HG02759 (cell line): Measurements from ENCODE around the gene VTI1A.
A peak's percentile ranks its signal among the peaks of the same experiment; 100 is the strongest.
"Not testable (repeated sequence)": the region's sequence is repeated elsewhere in the genome, so short reads cannot be mapped to it uniquely, and the experiment has no call there.

Source experiments
- ATAC-seq: cut with Tn5 transposase; IDR thresholded peaks from one replicate; pipeline ENCODE4 v1.9.1; 2021; ENCODE audit warnings: mild to moderate bottlenecking, moderate library complexity; ENCODE audit not compliant: unreplicated experiment

VTI1A gene

DNA sequence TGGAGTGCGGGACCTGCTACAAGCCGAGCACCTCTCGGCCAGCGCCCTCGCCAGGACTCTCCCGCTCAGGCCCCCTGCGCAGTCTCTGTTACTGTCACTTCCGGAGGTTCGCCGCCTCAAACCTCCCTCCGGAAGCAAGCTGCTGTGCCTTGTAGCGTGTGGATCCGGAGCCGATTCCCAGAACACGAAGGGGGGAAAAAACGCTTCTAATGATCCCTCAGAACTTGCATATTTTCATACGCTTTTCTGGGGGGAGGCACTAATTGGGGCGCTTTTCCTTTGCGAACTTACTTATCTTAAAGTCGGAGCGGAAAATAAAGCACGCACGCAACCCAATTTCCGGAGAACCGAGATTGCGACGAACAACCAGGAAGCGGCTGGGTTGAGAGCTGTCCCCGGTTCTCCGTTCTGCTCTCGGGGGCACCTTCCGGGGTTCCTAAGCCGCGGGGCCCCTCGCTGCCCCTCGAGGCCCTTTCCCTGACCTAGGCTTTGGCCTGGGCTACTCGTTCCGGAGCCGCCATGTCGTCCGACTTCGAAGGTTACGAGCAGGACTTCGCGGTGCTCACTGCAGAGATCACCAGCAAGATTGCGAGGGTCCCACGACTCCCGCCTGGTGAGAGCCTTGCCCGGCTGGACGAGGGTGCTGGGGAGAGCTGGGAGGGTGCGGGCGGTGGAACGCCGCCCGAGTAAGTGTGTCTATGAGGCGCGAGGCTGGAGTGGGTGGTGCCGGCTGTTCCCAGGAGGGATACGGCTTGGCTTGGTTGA, at the start of gene VTI1A, which contains the start of gene ZDHHC6:
TSS of gene VTI1A (plus strand) at position 361 of the 765 bp plus-strand sequence. CDS start at position 520, 159 bp downstream.
TSS of gene ZDHHC6 (minus strand) at position 60 of the 765 bp plus-strand sequence. CDS start 1,478 bp downstream, outside the sequence.
- ATAC-seq: peak; percentile 96

DNA sequence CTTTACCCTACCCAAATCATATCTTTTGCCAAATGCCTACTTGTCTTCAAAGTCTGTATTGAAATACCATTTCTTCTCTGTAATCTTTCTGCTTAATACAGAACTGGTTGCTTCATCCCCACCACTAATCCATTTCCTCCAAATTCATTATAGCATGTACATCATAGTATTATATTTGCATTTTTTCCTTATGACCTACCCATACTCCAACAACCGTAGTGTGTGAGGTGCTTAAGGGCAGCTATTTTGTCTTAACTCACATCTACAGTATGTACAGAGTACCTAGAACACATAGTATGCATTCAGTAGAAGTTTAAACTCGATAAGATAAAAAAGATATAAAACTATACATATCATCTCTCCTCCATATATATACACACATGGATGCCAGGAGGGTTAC, 49.4 kb upstream of the VTI1A start:
- ATAC-seq: no peak

DNA sequence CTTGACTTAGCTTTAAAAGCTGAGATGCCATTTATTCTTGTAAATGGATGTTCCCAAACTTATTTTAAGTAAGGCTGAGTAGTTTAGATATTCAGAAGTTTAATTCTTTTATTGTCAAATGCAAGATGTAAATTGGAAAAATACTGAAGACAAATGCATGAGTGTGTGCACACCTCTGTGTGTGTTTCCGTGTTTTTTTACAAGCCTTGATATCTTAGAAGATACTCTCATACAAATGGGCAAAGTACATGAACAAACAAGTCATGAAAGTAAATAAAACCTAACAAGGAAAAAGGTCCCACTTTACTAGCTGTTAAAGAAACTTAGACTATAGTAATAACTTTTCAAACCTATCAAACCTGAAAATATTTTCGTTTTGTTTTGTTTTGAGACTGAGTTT, 44.1 kb upstream of the VTI1A start:
- no peak for ATAC-seq

DNA sequence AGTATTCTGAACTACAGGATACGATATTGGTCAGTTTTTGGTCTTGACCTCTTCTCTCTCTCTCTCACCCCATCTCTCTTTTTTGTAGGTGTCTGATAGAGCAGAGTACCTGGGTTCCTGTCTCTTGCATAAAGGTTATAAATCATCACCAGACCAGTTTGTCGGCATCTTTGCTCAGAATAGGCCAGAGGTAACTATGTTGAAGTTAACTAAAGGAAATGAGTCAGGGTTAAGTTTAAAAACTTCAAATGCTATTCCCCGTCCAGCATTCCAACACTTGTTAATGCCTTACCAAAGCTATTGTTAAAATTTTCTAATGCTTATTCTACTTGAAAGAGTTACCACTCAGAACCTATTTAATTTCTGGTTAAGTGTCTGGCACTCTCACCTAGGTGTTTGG, 42.4 kb upstream of the VTI1A start:
- no peak for ATAC-seq

DNA sequence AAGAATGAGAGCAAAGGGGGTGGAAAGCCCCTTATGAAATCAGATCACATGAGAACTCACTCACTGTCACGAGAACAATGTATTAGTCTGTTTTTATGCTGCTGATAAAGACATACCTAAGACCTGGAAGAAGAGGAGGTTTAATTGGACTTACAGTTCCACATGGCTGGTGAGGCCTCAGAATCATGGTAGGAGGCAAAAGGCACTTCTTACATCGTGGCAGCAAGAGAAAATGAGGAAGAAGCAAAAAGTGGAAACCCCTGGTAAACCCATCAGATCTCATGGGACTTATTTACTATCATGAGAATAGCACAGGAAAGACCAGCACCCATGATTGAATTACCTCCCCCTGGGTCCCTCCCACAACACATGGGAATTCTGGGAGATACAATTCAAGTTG, 40.2 kb upstream of the VTI1A start:
- ATAC-seq: not testable (repeated sequence)

DNA sequence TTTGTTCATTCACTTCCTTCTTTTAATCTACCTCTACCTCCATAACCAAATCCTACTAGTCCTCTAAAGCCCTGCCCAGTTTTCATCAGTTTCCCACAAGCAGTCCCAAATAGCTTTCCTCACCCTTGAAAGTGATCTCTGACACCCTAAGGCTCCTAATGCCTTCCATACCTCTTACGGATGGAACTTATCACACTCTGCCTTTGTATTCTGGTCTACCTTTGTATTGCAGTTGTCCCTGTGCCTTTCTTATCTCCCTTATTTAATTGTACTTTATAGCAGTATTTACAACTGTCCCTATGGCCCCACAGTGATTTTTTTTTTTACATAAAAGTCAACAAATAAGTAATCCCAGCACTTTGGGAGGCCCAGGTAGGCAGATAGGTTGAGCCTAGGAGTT, 39.3 kb upstream of the VTI1A start:
- no peak for ATAC-seq

DNA sequence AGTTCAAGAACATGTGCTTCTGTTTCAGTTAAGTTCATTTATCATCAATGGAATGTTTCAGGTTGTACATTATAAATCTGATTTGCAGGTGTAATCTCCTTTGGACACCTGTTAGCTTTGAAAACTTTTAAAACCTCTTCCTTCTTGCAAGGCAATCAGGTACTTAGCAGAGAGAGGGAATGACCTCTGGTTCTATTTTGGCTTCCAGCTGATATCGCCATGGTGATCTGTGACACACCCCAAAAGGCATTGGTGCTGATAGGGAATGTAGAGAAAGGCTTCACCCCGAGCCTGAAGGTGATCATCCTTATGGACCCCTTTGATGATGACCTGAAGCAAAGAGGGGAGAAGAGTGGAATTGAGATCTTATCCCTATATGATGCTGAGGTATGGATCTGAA, 37.7 kb upstream of the VTI1A start:
- ATAC-seq: no peak

DNA sequence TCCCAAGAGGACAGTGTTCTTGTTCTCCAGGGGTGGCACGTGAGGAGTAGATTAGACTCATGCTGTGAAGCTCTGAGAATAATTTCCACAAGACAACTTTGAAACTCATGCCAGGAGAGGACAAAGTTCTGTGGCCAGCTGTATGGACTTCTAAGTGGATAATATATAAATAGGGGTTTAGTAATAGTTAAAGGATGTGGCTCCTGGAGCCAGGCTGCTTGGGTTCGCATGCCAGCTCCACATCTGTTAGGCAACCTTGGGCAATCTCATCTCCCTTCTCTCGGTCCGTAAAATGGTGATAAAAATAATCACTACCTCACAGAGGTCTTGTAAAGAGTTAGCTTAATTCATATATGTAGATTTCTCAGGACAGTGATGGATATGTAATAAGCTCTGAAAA, 37.3 kb upstream of the VTI1A start:
- ATAC-seq: no peak

DNA sequence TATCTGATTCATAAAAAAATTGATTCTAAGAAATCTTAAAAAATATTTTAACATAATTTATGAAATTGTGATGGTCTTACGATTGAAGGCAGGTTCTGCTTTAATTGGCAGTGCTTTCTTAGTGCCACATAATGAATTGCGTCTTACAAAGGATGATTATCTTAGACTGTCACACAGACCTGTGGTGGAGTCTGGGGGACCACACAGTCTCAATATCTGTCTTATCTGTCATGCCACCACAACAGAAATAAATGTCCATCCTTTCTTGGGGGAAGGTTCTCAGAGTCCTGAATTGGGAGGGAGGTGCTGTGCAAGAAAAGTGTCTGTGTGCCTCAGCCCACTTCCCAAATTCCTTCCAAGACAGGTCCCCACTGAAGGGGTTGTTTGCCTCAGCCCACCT, 34.3 kb upstream of the VTI1A start:
- ATAC-seq: no peak

DNA sequence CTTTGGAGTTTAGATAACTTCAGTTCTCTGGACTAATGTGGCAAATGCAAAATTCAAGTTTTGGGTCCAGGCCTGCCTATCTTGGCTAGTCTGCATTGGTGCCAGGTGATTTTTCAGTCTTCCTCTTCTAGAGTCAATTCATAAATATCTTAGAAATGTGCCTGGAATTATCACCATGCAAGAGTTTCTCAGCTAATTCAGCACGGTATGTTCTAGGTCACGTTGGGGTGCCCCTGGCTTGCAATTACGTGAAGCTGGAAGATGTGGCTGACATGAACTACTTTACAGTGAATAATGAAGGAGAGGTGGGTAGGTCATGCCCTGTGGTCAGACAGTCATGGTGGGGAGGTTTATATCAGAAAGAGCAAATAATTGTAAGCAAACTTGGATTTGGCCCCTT, 25.3 kb upstream of the VTI1A start:
- ATAC-seq: no peak

DNA sequence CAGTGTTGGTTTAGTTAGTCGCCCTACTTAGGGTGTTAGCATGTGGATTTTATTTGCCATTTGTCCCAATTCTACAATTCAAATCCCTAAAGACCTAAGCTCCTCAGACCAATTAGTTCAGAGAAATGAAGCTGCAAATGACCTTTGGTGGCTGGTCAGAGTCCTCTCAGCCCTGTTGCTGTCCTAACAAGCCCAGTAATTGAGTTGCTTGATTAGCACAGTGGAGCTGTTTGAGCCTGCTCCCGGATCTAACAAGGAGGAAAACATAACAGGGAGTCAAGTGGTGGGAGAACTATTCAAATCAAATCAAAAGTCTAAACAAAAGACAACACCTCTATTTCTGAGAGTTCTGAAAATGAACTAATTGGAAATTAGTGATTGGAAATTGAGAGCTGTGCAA, 22.4 kb upstream of the VTI1A start:
- ATAC-seq: no peak

DNA sequence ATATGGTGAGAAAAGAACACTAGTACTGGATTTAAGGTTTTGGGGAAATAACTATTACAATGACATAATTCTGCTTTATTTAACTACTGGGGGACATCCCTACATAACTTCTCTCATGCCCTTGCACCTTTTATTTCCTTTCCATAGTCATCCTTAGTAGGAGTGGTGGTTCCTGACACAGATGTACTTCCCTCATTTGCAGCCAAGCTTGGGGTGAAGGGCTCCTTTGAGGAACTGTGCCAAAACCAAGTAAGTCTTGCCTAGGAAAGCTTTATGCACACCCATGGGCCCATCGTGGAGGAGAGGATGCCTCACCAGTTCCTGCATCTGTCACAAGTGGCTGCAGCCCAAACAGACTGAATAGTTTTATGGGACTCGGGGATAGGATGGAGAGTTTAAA, 20.9 kb upstream of the VTI1A start:
- no peak for ATAC-seq

DNA sequence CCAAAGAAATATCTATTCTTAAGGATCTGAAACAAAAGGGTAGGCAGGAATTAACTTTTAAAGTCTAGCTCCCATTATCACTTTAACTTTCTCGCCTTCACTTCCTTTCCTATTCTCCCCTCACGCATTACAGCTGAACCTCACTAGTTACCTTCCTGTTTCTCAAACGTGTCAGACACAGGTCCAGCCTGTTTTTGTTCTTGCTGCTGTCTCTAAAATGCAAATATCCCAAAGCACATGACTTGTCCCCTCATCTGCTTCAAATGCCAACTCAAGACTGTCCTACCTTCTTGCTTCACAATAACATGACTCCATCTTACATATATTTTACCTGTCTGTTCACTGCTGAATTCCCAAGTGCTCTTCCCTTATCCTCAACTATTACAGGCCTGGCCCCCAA, 17.9 kb upstream of the VTI1A start:
- peak; percentile 49 for ATAC-seq

DNA sequence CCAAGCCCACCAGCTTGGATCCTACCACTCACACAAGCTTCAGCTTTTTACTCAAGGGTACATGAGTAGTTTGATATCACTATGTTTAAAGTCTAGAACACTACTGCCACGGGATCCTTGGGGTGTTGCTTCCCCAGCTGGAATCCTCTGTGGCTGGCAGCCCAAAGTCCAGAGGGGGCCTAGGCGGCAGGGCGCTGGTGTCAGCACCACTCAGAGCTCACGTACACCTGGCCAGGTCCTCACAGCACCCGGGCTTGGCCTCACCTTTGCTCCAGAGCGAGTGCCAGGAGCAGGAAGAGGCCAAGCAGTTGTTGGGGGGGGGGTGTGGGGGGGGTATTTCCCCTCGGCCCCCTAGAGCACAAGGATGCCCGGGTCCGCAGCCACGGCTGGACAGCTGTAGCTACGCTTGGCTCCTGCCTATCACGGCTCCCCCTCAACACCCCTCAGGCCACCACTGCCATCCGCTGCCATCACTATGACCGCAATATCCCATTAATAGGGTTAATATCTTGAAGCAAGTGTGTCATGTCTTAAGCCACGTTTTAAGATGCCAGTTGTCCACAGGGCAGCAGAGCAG, 17.3 kb upstream of the VTI1A start:
- ATAC-seq: peak; percentile 9

DNA sequence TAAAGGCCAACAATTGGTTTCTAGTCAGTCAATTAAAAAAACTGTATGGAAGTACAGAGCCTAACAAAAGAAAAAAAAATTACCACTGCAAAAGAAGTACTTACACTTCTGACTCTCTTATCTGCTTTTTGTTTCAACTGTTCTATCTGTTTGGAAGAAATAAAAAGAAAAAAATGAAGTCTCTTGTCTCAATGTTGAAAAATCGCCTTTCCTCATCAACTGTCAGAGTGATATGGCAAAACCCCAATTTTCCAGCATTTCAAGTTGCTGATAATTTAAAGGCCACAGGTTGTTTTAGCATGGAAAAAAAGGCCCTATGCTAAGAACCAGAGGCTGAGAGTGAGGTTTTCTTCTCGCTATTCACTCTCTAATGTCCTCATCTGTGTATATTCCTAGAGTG, 13.9 kb upstream of the VTI1A start:
- no peak for ATAC-seq

DNA sequence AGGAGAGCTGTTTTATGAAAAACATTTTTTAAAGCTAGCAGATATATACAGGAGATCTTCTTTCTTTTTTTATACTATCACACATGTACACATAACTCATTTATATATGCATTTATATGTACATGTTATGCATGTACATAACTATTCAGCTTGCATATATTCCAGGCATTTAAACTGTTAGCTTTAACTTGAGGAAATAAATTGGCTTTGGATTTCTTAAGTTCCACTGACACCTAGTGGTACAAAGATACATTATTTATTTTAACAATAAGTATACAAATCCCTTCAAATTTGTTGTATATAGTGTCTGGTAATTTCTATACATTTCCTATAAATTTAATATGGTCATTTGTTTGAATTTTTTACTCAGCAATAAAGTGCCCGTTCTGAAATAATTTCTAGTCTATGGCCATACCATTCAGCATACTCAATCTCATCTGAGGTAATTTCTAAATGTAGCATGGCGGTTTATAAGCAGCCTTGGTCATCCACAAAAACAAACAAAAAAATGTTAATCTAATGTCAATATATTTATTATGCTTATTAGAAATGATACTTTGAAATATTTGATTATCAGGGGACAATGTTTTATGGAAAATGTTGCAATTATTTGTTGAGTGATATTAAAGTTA, 11.9 kb upstream of the VTI1A start:
- ATAC-seq: no peak

DNA sequence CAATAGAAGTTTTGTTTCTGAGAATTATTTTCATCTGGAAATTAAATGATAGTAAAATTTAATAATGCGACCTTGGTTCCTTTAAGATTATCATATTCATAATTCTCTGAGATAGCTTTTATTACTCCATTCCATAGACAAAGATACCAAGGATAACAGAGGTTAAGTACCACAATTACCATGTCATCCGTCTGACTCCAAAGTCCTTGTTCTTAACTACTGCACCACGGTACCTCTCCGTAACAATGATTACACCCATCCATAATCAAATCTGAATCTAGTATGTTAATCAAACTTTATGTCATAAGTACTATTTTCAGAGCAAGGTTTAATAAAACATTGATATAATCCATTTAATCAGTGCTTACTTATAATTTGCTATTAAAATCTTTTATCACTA, 8.7 kb upstream of the VTI1A start:
- ATAC-seq: no peak

DNA sequence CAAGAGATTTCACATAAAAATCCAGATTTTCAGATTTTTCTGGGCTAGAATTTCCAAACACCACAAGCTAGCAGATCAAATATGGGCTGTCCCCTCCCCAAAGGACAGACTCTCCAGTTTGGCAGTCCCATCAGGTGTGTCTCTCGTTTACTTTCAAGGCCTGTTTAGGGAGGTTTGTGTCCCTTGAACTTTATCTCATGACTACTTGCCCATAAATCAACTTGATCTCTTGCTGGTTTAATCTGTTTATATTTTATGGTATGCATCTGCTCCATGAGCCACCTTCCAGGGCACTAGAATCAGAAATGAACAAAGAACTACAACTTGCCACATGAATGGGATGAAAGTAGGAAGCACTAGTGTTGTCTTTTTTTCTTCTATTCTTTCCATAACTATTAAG, 5.5 kb upstream of the VTI1A start:
- ATAC-seq: no peak

DNA sequence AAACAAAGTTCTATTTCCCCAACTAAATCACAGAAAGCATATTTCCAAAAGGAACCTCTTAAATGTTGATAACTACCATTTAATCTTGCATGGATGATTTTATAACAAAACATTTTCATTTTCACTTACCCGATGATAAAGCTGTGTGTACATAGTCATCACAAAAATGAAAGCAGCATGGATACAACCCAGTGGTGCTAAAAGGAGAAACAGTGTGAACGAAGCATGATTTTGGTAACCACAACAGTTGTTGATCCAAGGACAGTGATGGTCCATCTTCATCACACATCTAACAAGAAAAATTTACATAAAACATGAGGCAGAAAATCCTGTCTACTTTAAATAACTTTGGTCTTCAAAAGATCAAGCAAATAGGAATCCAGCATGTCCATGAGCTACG, 5.0 kb upstream of the VTI1A start:
- ATAC-seq: no peak

DNA sequence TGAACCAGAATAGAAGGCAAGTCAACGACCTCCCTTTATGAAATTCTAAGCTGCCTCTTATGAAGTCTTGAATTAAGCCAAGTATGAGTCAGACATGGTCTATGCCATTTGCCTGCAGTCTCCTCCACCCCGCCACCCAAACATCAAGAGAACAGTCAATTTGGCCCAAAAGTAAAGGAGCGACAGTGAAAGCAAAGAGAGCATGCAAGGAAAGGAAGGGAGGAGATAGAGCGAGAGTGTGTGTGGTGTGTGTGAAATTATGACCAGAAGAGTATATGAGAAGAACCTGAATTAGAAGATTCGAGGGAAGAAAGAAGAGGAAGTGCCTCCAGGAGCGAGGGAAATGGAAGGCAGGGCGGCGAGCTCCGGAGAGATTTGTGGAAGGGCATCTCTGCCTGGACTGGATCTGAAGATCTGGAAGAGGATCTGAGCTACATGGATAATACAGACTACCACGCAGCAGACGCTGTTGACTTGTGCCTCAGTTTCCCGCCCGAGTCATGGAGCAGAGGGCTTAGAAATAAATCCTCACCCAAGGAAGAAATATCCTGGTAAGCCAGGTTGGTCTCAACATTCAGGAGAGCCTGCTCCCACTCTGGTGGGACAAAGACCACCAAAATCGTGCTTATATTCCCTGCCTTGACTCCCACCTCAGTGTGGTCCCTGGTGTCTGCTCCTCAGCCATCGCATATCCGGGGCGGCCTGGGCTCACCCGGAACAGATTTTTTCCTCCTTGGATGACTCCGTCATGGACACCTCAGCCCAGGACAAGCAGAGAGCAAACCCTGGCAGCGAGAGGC, 760 bp upstream of the VTI1A start:
- ATAC-seq: no peak

DNA sequence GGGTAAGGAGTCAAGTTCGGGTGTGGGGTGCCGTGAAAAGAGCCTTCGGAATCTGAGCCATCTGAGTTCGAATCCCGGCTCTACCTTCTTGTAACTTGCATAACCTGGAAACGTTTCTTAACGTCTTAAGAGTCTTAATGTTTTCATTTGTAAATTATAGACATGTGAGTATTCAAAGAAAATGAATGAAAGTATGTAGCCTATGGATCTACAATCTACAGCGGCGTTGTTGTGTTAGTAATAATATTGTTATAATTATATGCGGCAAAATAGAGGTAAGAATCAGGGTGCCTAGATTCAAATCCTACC, 559 bp downstream of the VTI1A start:
- ATAC-seq: no peak

DNA sequence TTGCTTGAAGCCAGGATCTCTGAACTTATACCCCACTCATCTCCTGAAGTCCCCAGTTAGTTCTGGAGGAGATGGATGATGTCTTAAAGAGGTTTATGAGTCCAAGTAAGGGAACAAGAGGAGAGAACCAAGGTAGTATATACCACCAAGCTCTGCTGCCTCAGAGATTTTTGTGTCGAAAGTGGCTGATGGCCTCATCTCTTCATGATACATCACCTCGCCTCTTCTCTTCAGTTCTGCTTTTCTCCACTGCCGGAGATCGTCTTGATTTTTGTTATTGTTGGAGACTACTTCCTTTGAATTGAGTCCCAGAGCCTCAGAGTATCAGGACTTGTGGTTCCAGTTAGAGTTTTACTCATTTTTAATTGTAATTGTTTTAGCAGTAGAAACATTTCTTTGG, 1.9 kb downstream of the VTI1A start:
- no peak for ATAC-seq
